Right atrium auricular region (tissue), 2 donors: ENCODE data around the gene RPL36. TPM values are rescaled to one million over a fixed set of nuclear protein-coding genes. Genes with fewer than 3 reads are reported as not detected.

ENCODE experiments used
- DNase-seq: peaks from one replicate; pipeline ENCODE4 v3.0.0-alpha.2; 2019; ENCODE audit warnings: low spot score
- H3K27ac ChIP-seq, 2 donors: fragments of 200-600 bp; sonication (generic); 1 replicate in 1 of 2; 2 replicates in 1 of 2; pipeline ENCODE4 v1.5.1; 2016 to 2019
- H3K27me3 ChIP-seq, 2 donors: fragments of 200-600 bp; sonication (generic); one replicate each; pipeline versions ENCODE4 v1.5.1 to v1.6.0; 2017 to 2019
- H3K36me3 ChIP-seq: fragments of 200-600 bp; sonication (generic); one replicate; pipeline ENCODE4 v1.5.1; 2016
- H3K4me1 ChIP-seq, 2 donors: fragments of 200-600 bp; sonication (generic); one replicate each; pipeline versions ENCODE4 v1.5.1 to v1.6.0; 2017 to 2019
- H3K4me3 ChIP-seq, 2 donors: fragments of 200-600 bp; sonication (generic); 1 replicate in 1 of 2; 2 replicates in 1 of 2; pipeline ENCODE4 v1.5.1; 2017 to 2019; ENCODE audit warnings: mild to moderate bottlenecking in 1 of 2, moderate library complexity in 1 of 2
- H3K9me3 ChIP-seq, 2 donors: fragments of 200-600 bp; sonication (generic); one replicate each; pipeline ENCODE4 v1.5.1; 2019
- CTCF ChIP-seq, 2 donors: fragments of 200-600 bp; sonication (generic); IDR thresholded peaks; one replicate each; pipeline ENCODE4 v1.5.1; 2019; ENCODE audit warnings: antibody characterized with exemption in 2 of 2
- total RNA-seq, 2 donors: library from RNA; depleted of rRNA; stranded (reverse); fragments of >200 nt; gene quantifications; one replicate each; pipeline ENCODE4 v1.1.0, GENCODE V29; 2016

Gene RPL36
- 100 to 1,000 TPM; 222 to 483 TPM for total RNA-seq

GRCh38 chr19:5690125-5690954, at the start of gene RPL36:
Gene RPL36, plus strand, starts transcription at chr19:5690295. Its CDS starts 213 bp downstream, at chr19:5690508.
- peak; percentile 98 for DNase-seq
- TF ChIP-seq CTCF (IDR thresholded peaks at IDR 0.05) = peak; percentile 93 to 96
- Histone ChIP-seq H3K36me3 (peaks cover 39% of the 10 kb centered on the region), H3K27ac (peak within 1 kb of the TSS; percentile 79 to 95), H3K4me3 (peak within 1 kb of the TSS; percentile 67 to 78), H3K4me1 (peaks cover 0 to 34% of the 10 kb centered on the region in 2 donors), H3K27me3 (no peaks in the 10 kb centered on the region), H3K9me3 (no peaks in the 10 kb centered on the region)

- no peak for DNase-seq
- no peak for TF ChIP-seq CTCF (IDR thresholded peaks at IDR 0.05)
- Histone ChIP-seq H3K9me3 (no peaks in the 10 kb centered on the region), H3K27ac (no peak overlapping the region), H3K36me3 (peaks cover 40% of the 10 kb centered on the region), H3K27me3 (no peaks in the 10 kb centered on the region), H3K4me1 (peaks cover 0 to 13% of the 10 kb centered on the region in 2 donors), H3K4me3 (no peak overlapping the region)
These were observed 48.9 kb upstream of the RPL36 start for GRCh38 chr19:5641171-5641570.

- H3K27ac ChIP-seq = no peak overlapping the region
- TF ChIP-seq CTCF (IDR thresholded peaks at IDR 0.05) = no peak
- H3K9me3 ChIP-seq = no peaks in the 10 kb centered on the region
- H3K4me1 ChIP-seq = peaks cover 0 to 13% of the 10 kb centered on the region in 2 donors
- no peak for DNase-seq
- H3K4me3 ChIP-seq = no peak overlapping the region
- peaks cover 50% of the 10 kb centered on the region for H3K36me3 ChIP-seq
- H3K27me3 ChIP-seq = no peaks in the 10 kb centered on the region
These were observed 47.9 kb upstream of the RPL36 start for GRCh38 chr19:5642204-5642603.

- H3K27me3 ChIP-seq = no peaks in the 10 kb centered on the region
- H3K36me3 ChIP-seq = peaks cover 58% of the 10 kb centered on the region
- no peak for TF ChIP-seq CTCF (IDR thresholded peaks at IDR 0.05)
- no peak overlapping the region for H3K27ac ChIP-seq
- H3K4me1 ChIP-seq = peaks cover 0 to 6% of the 10 kb centered on the region in 2 donors
- H3K4me3 ChIP-seq = no peak overlapping the region
- H3K9me3 ChIP-seq = no peaks in the 10 kb centered on the region
- no peak for DNase-seq
These were observed 47.0 kb upstream of the RPL36 start for GRCh38 chr19:5643060-5643459.

- DNase-seq = no peak
- Histone ChIP-seq H3K27ac (no peak overlapping the region), H3K9me3 (no peaks in the 10 kb centered on the region), H3K4me3 (no peak overlapping the region), H3K36me3 (peaks cover 64% of the 10 kb centered on the region), H3K4me1 (peaks cover 0 to 4% of the 10 kb centered on the region in 2 donors), H3K27me3 (no peaks in the 10 kb centered on the region)
- TF ChIP-seq CTCF (IDR thresholded peaks at IDR 0.05) = no peak
These were observed 46.1 kb upstream of the RPL36 start for GRCh38 chr19:5644037-5644436.
